ENCODE data around the gene SPIRE2. TPM values are rescaled to one million over a fixed set of nuclear protein-coding genes. Genes with fewer than 3 reads are reported as not detected.
"Not testable (repeated sequence)": the region's sequence is repeated elsewhere in the genome, so short reads cannot be mapped to it uniquely, and the experiment has no call there.

Gene SPIRE2
- total RNA-seq, 1 donor from 2014 or later: 9.5 TPM

- peaks cover 7% of the 10 kb centered on the region for H3K4me1 ChIP-seq
- H3K4me3 ChIP-seq: no peak overlapping the region
- DNase-seq: no peak
- H3K36me3 ChIP-seq: peaks cover 23% of the 10 kb centered on the region
- no peak overlapping the region for H3K27ac ChIP-seq
- H3K27me3 ChIP-seq: no peaks in the 10 kb centered on the region
- no peak for TF ChIP-seq CTCF (IDR thresholded peaks at IDR 0.05)
- no peak for ATAC-seq
- intact Hi-C loops (cut with DNase I): no loop called here
- no peaks in the 10 kb centered on the region for H3K9me3 ChIP-seq
Observed at GRCh38 chr16:89912143-89912542, 83.9 kb downstream of the SPIRE2 start.

- H3K27me3 ChIP-seq: no peaks in the 10 kb centered on the region
- peaks cover 23% of the 10 kb centered on the region for H3K36me3 ChIP-seq
- ATAC-seq: no peak
- no peak for TF ChIP-seq CTCF (IDR thresholded peaks at IDR 0.05)
- H3K9me3 ChIP-seq: no peaks in the 10 kb centered on the region
- H3K27ac ChIP-seq: no peak overlapping the region
- no peak overlapping the region for H3K4me3 ChIP-seq
- no peak for DNase-seq
- peaks cover 12% of the 10 kb centered on the region for H3K4me1 ChIP-seq
- intact Hi-C loops (cut with DNase I): no loop called here
Observed at GRCh38 chr16:89912627-89913026, 84.4 kb downstream of the SPIRE2 start.

GRCh38 chr16:89913408-89914387, 85.4 kb downstream of the SPIRE2 start:
- Histone ChIP-seq H3K27me3 (no peaks in the 10 kb centered on the region), H3K9me3 (no peaks in the 10 kb centered on the region), H3K4me3 (no peak overlapping the region), H3K4me1 (peaks cover 22% of the 10 kb centered on the region), H3K36me3 (peaks cover 22% of the 10 kb centered on the region), H3K27ac (no peak overlapping the region)
- no peak for DNase-seq
- intact Hi-C loops (cut with DNase I): no loop called here
- TF ChIP-seq CTCF (IDR thresholded peaks at IDR 0.05): no peak
- no peak for ATAC-seq

- ATAC-seq; H3K27me3 ChIP-seq; DNase-seq; H3K27ac ChIP-seq; H3K9me3 ChIP-seq; H3K4me3 ChIP-seq; intact Hi-C loops (cut with DNase I): not testable (repeated sequence)
- Histone ChIP-seq H3K4me1 (peaks cover 25% of the 10 kb centered on the region), H3K36me3 (peaks cover 16% of the 10 kb centered on the region)
Observed at GRCh38 chr16:89914642-89915285, 86.5 kb downstream of the SPIRE2 start.

GRCh38 chr16:89915303-89916232, 87.3 kb downstream of the SPIRE2 start:
- TF ChIP-seq CTCF (IDR thresholded peaks at IDR 0.05): no peak
- DNase-seq (no peak), ATAC-seq (no peak)
- intact Hi-C loops (cut with DNase I): no loop called here
- Histone ChIP-seq H3K4me3 (no peak overlapping the region), H3K36me3 (peaks cover 9% of the 10 kb centered on the region), H3K27ac (no peak overlapping the region), H3K27me3 (no peaks in the 10 kb centered on the region), H3K4me1 (peaks cover 20% of the 10 kb centered on the region), H3K9me3 (no peaks in the 10 kb centered on the region)
